Activated T-cell treated with anti-CD3 and anti-CD28 coated beads for 1 hour (primary cell): ENCODE measurements around the gene RGS7.
"Not testable (repeated sequence)": the region's sequence is repeated elsewhere in the genome, so short reads cannot be mapped to it uniquely, and the experiment has no call there.

Experiments
- DNase-seq: peaks from one replicate; pipeline ENCODE4 v3.0.0-alpha.2; 2020; ENCODE audit warnings: low read depth

The RGS7 gene

GRCh38 chr1:240976685-240977084 lies 380.3 kb downstream of the RGS7 start:
- DNase-seq = no peak

GRCh38 chr1:240973875-240974274 lies 383.1 kb downstream of the RGS7 start:
- DNase-seq = no peak

GRCh38 chr1:240972059-240972458 lies 384.9 kb downstream of the RGS7 start:
- DNase-seq = not testable (repeated sequence)

- no peak for DNase-seq
These were observed 386.8 kb downstream of the RGS7 start for GRCh38 chr1:240970253-240970652.

GRCh38 chr1:240968864-240969263 lies 388.1 kb downstream of the RGS7 start:
- no peak for DNase-seq

GRCh38 chr1:240967070-240967724 lies 389.8 kb downstream of the RGS7 start:
- no peak for DNase-seq

GRCh38 chr1:240965581-240966091 lies 391.4 kb downstream of the RGS7 start:
- no peak for DNase-seq

GRCh38 chr1:240962086-240962485 lies 394.9 kb downstream of the RGS7 start:
- no peak for DNase-seq

- no peak for DNase-seq
These were observed 400.6 kb downstream of the RGS7 start for GRCh38 chr1:240956424-240956823.

- DNase-seq = no peak
These were observed 401.0 kb downstream of the RGS7 start for GRCh38 chr1:240956020-240956419.

GRCh38 chr1:240947438-240948224 lies 409.4 kb downstream of the RGS7 start:
- no peak for DNase-seq

- DNase-seq = no peak
These were observed 410.1 kb downstream of the RGS7 start for GRCh38 chr1:240946926-240947325.

- DNase-seq = no peak
These were observed 414.1 kb downstream of the RGS7 start for GRCh38 chr1:240942901-240943300.

- no peak for DNase-seq
These were observed 415.2 kb downstream of the RGS7 start for GRCh38 chr1:240941701-240942370.

GRCh38 chr1:240936911-240937668 lies 419.9 kb downstream of the RGS7 start:
- no peak for DNase-seq

- no peak for DNase-seq
These were observed 421.1 kb downstream of the RGS7 start for GRCh38 chr1:240935920-240936319.

- no peak for DNase-seq
These were observed 426.0 kb downstream of the RGS7 start for GRCh38 chr1:240931031-240931430.

GRCh38 chr1:240928265-240928664 lies 428.7 kb downstream of the RGS7 start:
- DNase-seq = no peak

- no peak for DNase-seq
These were observed 429.2 kb downstream of the RGS7 start for GRCh38 chr1:240927821-240928220.

GRCh38 chr1:240925273-240925672 lies 431.7 kb downstream of the RGS7 start:
- no peak for DNase-seq

- no peak for DNase-seq
These were observed 439.0 kb downstream of the RGS7 start for GRCh38 chr1:240917976-240918375.

- DNase-seq = no peak
These were observed 442.5 kb downstream of the RGS7 start for GRCh38 chr1:240914506-240914905.
